T47D (cell line): ENCODE measurements around the gene KLK8.
A peak's percentile ranks its signal among the peaks of the same experiment; 100 is the strongest.

Experiments used
- DNase-seq, 2 experiments: peaks; one replicate each; pipeline versions ENCODE4 v3.0.0 to v3.0.0-alpha.2; 2011 to 2012; ENCODE audit warnings: low read depth in 1 of 2, low spot score in 1 of 2
- JUND ChIP-seq: IDR thresholded peaks from 2 replicates; pipeline ENCODE4 v1.6.1; 2012; ENCODE audit warnings: low read depth
- in situ Hi-C: cut with HindIII; loops from 2 replicates; pipeline ENCODE4 v1.10.0; 2016; ENCODE audit warnings: low sequenced_read_pairs, low pct_unique_long_range_greater_than_20kb

KLK8 gene

GRCh38 chr19:51012661-51013190, 11.3 kb upstream of the KLK8 start:
- no peak for TF ChIP-seq JUND

GRCh38 chr19:51010066-51010795, 8.8 kb upstream of the KLK8 start:
- no peak for TF ChIP-seq JUND
- DNase-seq: no peak
- in situ Hi-C loops: no loop called here

More at GRCh38 chr19:51012661-51013190, 11.3 kb upstream of the KLK8 start:
- DNase-seq: no peak
- in situ Hi-C loops: no loop called here

- in situ Hi-C loops: no loop called here
- DNase-seq: no peak
- no peak for TF ChIP-seq JUND
Observed at GRCh38 chr19:51009061-51009891, 7.9 kb upstream of the KLK8 start.

GRCh38 chr19:51007488-51007887, 6.1 kb upstream of the KLK8 start:
- TF ChIP-seq JUND: no peak
- in situ Hi-C loops: no loop called here
- DNase-seq: no peak

GRCh38 chr19:51006406-51006805, 5.0 kb upstream of the KLK8 start:
- no peak for DNase-seq
- TF ChIP-seq JUND: no peak
- in situ Hi-C loops: no loop called here

- no peak for DNase-seq
- in situ Hi-C loops: no loop called here
- TF ChIP-seq JUND: no peak
Observed at GRCh38 chr19:51005248-51005647, 3.8 kb upstream of the KLK8 start.

GRCh38 chr19:51003316-51003715, 1.9 kb upstream of the KLK8 start:
- DNase-seq: no peak
- in situ Hi-C loops: no loop called here
- TF ChIP-seq JUND: no peak

- no peak for TF ChIP-seq JUND
- in situ Hi-C loops: no loop called here
- DNase-seq: peak; percentile 50 to 97
Observed at GRCh38 chr19:51002542-51003311, 1.3 kb upstream of the KLK8 start.

- in situ Hi-C loops: no loop called here
- peak in 1 of 2 experiments; percentile 64 for DNase-seq
- no peak for TF ChIP-seq JUND
Observed at GRCh38 chr19:51002089-51002532, 707 bp upstream of the KLK8 start.

- in situ Hi-C loops: no loop called here
- DNase-seq: no peak
- TF ChIP-seq JUND: no peak
Observed at GRCh38 chr19:51000981-51001380, 423 bp downstream of the KLK8 start.

GRCh38 chr19:51000426-51000825, 978 bp downstream of the KLK8 start:
- no peak for DNase-seq
- in situ Hi-C loops: no loop called here
- TF ChIP-seq JUND: no peak

GRCh38 chr19:50998686-50999085, 2.7 kb downstream of the KLK8 start:
- no peak for TF ChIP-seq JUND
- DNase-seq: no peak
- in situ Hi-C loops: no loop called here
